Measurements from ENCODE around the gene PJA1. TPM values are rescaled to one million over a fixed set of nuclear protein-coding genes. Genes with fewer than 3 reads are reported as not detected.

The PJA1 gene
- total and polyA plus RNA-seq, 10 donors: 8.6 to 22.2 (median 13.4) TPM

- intact Hi-C loops (cut with DNase I; ENCODE audit: low total_unique reads): no loop called here
- Histone ChIP-seq H3K9me3 (no peaks in the 10 kb centered on the region), H3K27ac (no peak overlapping the region), H3K4me1 (no peaks in the 10 kb centered on the region), H3K36me3 (no peaks in the 10 kb centered on the region), H3K4me3 (no peak overlapping the region), H3K27me3 (replicated peaks in 1 of 7) (peaks cover 0 to 20% (median 3%) of the 10 kb centered on the region in 7 donors)
- TF ChIP-seq POLR2AphosphoS5 (IDR thresholded peaks at IDR 0.05) (no peak), CTCF (IDR thresholded peaks at IDR 0.05 in 8 of 11, conservative IDR thresholded peaks at IDR 0.05 in 3 of 11) (no peak), POLR2A (IDR thresholded peaks at IDR 0.05) (no peak)
- 60 to 90% (median 74%) methylated on average over 2 to 8 of the region's 8 CpGs for WGBS, 5 donors
- no peak for DNase-seq
Measured at GRCh38 chrX:69123481-69123880, 41.8 kb downstream of the PJA1 start.

- DNase-seq: no peak
- H3K4me1 ChIP-seq: no peaks in the 10 kb centered on the region
- TF ChIP-seq CTCF (IDR thresholded peaks at IDR 0.05 in 8 of 11, conservative IDR thresholded peaks at IDR 0.05 in 3 of 11) (no peak), POLR2A (IDR thresholded peaks at IDR 0.05) (no peak), POLR2AphosphoS5 (IDR thresholded peaks at IDR 0.05) (no peak)
- H3K4me3 ChIP-seq: no peak overlapping the region
- H3K9me3 ChIP-seq: no peaks in the 10 kb centered on the region
- H3K36me3 ChIP-seq: no peaks in the 10 kb centered on the region
- peaks cover 0 to 11% (median 0%) of the 10 kb centered on the region in 7 donors for H3K27me3 ChIP-seq (replicated peaks in 1 of 7)
- H3K27ac ChIP-seq: no peak overlapping the region
- 67 to 89% (median 73%) methylated on average over 4 to 11 of the region's 11 CpGs for WGBS, 5 donors
- intact Hi-C loops (cut with DNase I; ENCODE audit: low total_unique reads): no loop called here
Measured at GRCh38 chrX:69121321-69122000, 43.8 kb downstream of the PJA1 start.

- Histone ChIP-seq H3K4me1 (no peaks in the 10 kb centered on the region), H3K4me3 (no peak overlapping the region), H3K9me3 (no peaks in the 10 kb centered on the region), H3K36me3 (no peaks in the 10 kb centered on the region), H3K27ac (no peak overlapping the region), H3K27me3 (replicated peaks in 1 of 7) (peaks cover 0 to under 1% (median 0%) of the 10 kb centered on the region in 7 donors)
- WGBS, 5 donors: 70 to 100% (median 85%) methylated on average over 3 to 5 of the region's 5 CpGs
- DNase-seq: no peak
- intact Hi-C loops (cut with DNase I; ENCODE audit: low total_unique reads): no loop called here
- TF ChIP-seq CTCF (IDR thresholded peaks at IDR 0.05 in 8 of 11, conservative IDR thresholded peaks at IDR 0.05 in 3 of 11): no peak
- no peak for TF ChIP-seq POLR2AphosphoS5 (IDR thresholded peaks at IDR 0.05)
- no peak for TF ChIP-seq POLR2A (IDR thresholded peaks at IDR 0.05)
Measured at GRCh38 chrX:69120476-69120875, 44.8 kb downstream of the PJA1 start.

GRCh38 chrX:69119122-69119521 is 46.1 kb downstream of the PJA1 start:
- 23 to 48% (median 29%) methylated on average over 2 of the region's 2 CpGs for WGBS, 5 donors
- Histone ChIP-seq H3K9me3 (no peaks in the 10 kb centered on the region), H3K4me3 (no peak overlapping the region), H3K27me3 (replicated peaks in 1 of 7) (no peaks in the 10 kb centered on the region), H3K27ac (no peak overlapping the region), H3K4me1 (no peaks in the 10 kb centered on the region), H3K36me3 (no peaks in the 10 kb centered on the region)
- TF ChIP-seq POLR2A (IDR thresholded peaks at IDR 0.05) (no peak), POLR2AphosphoS5 (IDR thresholded peaks at IDR 0.05) (no peak), CTCF (IDR thresholded peaks at IDR 0.05 in 8 of 11, conservative IDR thresholded peaks at IDR 0.05 in 3 of 11) (no peak)
- intact Hi-C loops (cut with DNase I; ENCODE audit: low total_unique reads): no loop called here
- no peak for DNase-seq
